SU-DHL-6 (cell line): ENCODE results near the gene SUPT7L.
"Not testable (repeated sequence)": the region's sequence is repeated elsewhere in the genome, so short reads cannot be mapped to it uniquely, and the experiment has no call there.

Experiments used
- H2AFZ ChIP-seq: fragments of 200-600 bp; sonication (generic); 2 replicates; pipeline ENCODE4 v1.6.1; 2014; ENCODE audit warnings: low read depth, mild to moderate bottlenecking, moderate library complexity, mixed read lengths, antibody characterized with exemption, low read length; ENCODE audit not compliant: severe bottlenecking
- H3F3A ChIP-seq: fragments of 200-600 bp; shearing (Covaris generic); 2 replicates; pipeline ENCODE4 v1.6.0; 2016; ENCODE audit warnings: antibody characterized with exemption, mild to moderate bottlenecking; ENCODE audit not compliant: insufficient read depth
- H3K27ac ChIP-seq: fragments of 200-600 bp; sonication (generic); 2 replicates; pipeline ENCODE4 v1.5.1; 2016; ENCODE audit warnings: low read depth, mild to moderate bottlenecking, low read length, moderate library complexity, mixed read lengths
- H3K27me3 ChIP-seq: fragments of 200-600 bp; sonication (generic), shearing (Covaris generic); 2 replicates; pipeline ENCODE4 v1.6.0; 2014; ENCODE audit warnings: mild to moderate bottlenecking, low read length
- H3K36me3 ChIP-seq: fragments of 200-600 bp; sonication (generic); 2 replicates; pipeline ENCODE4 v1.6.1; 2014; ENCODE audit warnings: mild to moderate bottlenecking, low read length, mixed read lengths
- H3K4me2 ChIP-seq: fragments of 300-600, 200-600 bp; shearing (Covaris generic), sonication (generic); 2 replicates; pipeline ENCODE4 v1.6.0; 2014; ENCODE audit warnings: low read length, low read depth, mild to moderate bottlenecking; ENCODE audit not compliant: poor library complexity, severe bottlenecking
- H3K4me3 ChIP-seq: fragments of 200-600 bp; sonication (generic); 2 replicates; pipeline ENCODE4 v1.5.1; 2014; ENCODE audit warnings: antibody characterized with exemption, low read length, mild to moderate bottlenecking, mixed read lengths; ENCODE audit not compliant: insufficient read depth, poor library complexity, severe bottlenecking
- H3K79me2 ChIP-seq: fragments of 200-600 bp; sonication (generic); 2 replicates; pipeline ENCODE4 v1.6.1; 2014; ENCODE audit warnings: mild to moderate bottlenecking, low read length, moderate library complexity; ENCODE audit not compliant: insufficient read depth
- H3K9ac ChIP-seq: fragments of 200-600 bp; sonication (generic); 2 replicates; pipeline ENCODE4 v1.7.0; 2014; ENCODE audit warnings: mild to moderate bottlenecking, low read length
- H3K9me2 ChIP-seq: fragments of 200-600 bp; sonication (generic); replicated peaks from 2 replicates; pipeline ENCODE4 v1.6.1; 2014; ENCODE audit warnings: low read length; ENCODE audit not compliant: insufficient read depth
- H3K9me3 ChIP-seq: fragments of 200-600 bp; sonication (generic); 2 replicates; pipeline ENCODE4 v1.6.1; 2014; ENCODE audit warnings: low read length, mixed read lengths; ENCODE audit not compliant: insufficient read depth
- H4K20me1 ChIP-seq: fragments of 200-600 bp; sonication (generic); 2 replicates; pipeline ENCODE4 v1.6.1; 2014; ENCODE audit warnings: low read depth, mild to moderate bottlenecking, antibody characterized with exemption, low read length, moderate library complexity, mixed read lengths
- CTCF ChIP-seq: fragments of 200-600 bp; sonication (generic); IDR thresholded peaks from one replicate; pipeline ENCODE4 v1.5.1; 2017; ENCODE audit warnings: antibody characterized with exemption, mild to moderate bottlenecking, low read length, moderate library complexity; ENCODE audit not compliant: insufficient read depth, poor library complexity, severe bottlenecking
- EZH2phosphoT487 ChIP-seq: fragments of 200-600 bp; sonication (generic), shearing (Covaris generic); conservative IDR thresholded peaks from 2 replicates; pipeline ENCODE4 v1.6.1; 2018; ENCODE audit warnings: mild to moderate bottlenecking, antibody characterized with exemption, low read length, moderate library complexity, mixed read lengths

The SUPT7L gene

GRCh38 chr2:27636766-27637165 lies 26.6 kb downstream of the SUPT7L start:
- no peak overlapping the region for H3K4me2 ChIP-seq
- no peaks in the 10 kb centered on the region for H3K27me3 ChIP-seq
- H3K9me3 ChIP-seq: no peaks in the 10 kb centered on the region
- H3K9me2 ChIP-seq: no peaks in the 10 kb centered on the region
- H3K27ac ChIP-seq: no peak overlapping the region
- no peak overlapping the region for H3K9ac ChIP-seq
- H3K79me2 ChIP-seq: no peaks in the 10 kb centered on the region
- H4K20me1 ChIP-seq: no peaks in the 10 kb centered on the region
- H3K4me3 ChIP-seq: no peak overlapping the region
- H3F3A ChIP-seq: no peaks in the 10 kb centered on the region; the same call in 1 of the 2 replicates
- no peak overlapping the region for H2AFZ ChIP-seq
- peaks cover 39% of the 10 kb centered on the region for H3K36me3 ChIP-seq
- no peak for TF ChIP-seq CTCF
- no peak for TF ChIP-seq EZH2phosphoT487

DNA sequence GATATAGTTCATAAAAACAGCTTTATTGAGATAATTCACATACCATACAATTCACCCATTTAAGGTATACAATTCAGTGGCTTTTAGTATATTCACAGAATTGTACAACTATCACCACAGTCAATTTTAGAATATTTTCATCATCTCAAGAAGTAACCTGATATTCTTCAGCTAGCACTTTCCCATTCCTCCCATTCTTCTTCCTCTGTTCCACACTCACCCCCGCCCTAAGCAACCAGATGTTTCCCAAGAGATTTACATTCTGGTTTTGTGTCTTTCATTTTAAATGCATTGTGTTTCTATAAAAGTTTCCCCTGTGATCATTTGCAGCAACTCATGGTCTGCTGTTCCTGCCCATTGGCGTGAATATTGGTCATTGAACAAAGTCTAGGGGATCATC lies 29.1 kb downstream of the SUPT7L start:
- H4K20me1 ChIP-seq: no peaks in the 10 kb centered on the region
- peaks cover 27% of the 10 kb centered on the region for H3K36me3 ChIP-seq
- H3K27ac ChIP-seq: no peak overlapping the region
- H3K9ac ChIP-seq: no peak overlapping the region
- H3F3A ChIP-seq: no peaks in the 10 kb centered on the region
- H3K27me3 ChIP-seq: no peaks in the 10 kb centered on the region
- H3K9me2 ChIP-seq: no peaks in the 10 kb centered on the region
- no peak overlapping the region for H3K4me3 ChIP-seq
- no peak overlapping the region for H2AFZ ChIP-seq
- no peak for TF ChIP-seq CTCF
- no peak overlapping the region for H3K4me2 ChIP-seq
- H3K79me2 ChIP-seq: peaks cover 5% of the 10 kb centered on the region
- no peaks in the 10 kb centered on the region for H3K9me3 ChIP-seq

GRCh38 chr2:27630257-27630656 lies 33.2 kb downstream of the SUPT7L start:
- not testable (repeated sequence) for H3K9me2 ChIP-seq, H3K27me3 ChIP-seq, H4K20me1 ChIP-seq, H3K79me2 ChIP-seq, H3F3A ChIP-seq, H3K9ac ChIP-seq, H3K27ac ChIP-seq, H3K9me3 ChIP-seq, H3K4me3 ChIP-seq, H2AFZ ChIP-seq
- Histone ChIP-seq H3K4me2 (peak overlapping the region; percentile 92), H3K36me3 (peaks cover 12% of the 10 kb centered on the region)

DNA sequence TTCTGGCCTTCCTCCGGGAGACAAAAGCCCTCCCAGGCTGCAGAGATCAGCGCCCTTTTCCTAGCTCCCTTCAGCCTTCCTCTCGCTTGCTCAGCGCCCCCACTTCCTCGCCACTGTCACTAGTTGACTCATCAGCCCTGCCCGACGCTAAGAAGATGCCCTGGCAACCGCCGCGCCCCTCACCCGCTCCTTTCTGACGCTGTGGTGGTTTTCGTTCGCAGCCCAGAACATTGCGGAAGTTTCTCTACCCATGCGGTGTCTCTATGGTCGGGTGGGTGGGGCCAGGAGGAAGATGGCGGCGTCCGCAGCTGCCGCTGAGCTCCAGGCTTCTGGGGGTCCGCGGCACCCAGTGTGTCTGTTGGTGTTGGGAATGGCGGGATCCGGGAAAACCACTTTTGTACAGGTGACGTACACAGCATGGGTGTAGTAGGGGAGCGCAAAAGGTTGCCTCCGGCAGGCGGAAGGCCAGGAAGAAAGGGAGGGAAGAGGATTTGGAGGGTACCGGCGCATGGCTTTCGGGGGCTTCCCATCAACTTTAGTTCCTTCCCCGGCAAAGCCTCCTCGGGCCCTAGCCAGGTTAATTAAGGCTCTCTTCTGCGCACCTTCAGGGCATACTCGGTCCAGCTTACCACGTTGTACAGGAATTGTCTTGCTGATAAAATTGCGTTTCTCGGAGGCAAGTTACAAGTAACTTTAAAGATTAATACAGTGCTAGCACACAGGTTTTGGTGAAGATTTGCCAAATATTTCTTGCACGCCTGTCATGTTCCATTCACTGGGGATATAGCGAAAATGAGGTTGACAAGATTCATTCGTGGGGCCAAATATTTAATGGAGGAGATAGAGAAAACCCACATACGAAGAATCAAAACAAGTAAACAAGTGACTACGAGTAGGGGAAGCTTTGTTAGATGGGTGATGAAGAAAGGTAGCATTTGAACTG lies 34.4 kb downstream of the SUPT7L start, which contains the start of the genes CCDC121 and GPN1:
Gene CCDC121, minus strand, starts transcription at position 246 of the 943 bp plus-strand sequence. CDS start 1,213 bp downstream, outside the sequence.
Gene GPN1, plus strand, starts transcription at position 284 of the 943 bp plus-strand sequence. Its CDS starts 9 bp downstream, at position 293.
- Histone ChIP-seq H3K4me3 (peak within 1 kb of the TSS; percentile 95), H3K27me3 (no peaks in the 10 kb centered on the region), H3K79me2 (peaks cover 8% of the 10 kb centered on the region), H2AFZ (peak within 1 kb of the TSS; percentile 97), H3K9me2 (no peaks in the 10 kb centered on the region), H3K27ac (peak within 1 kb of the TSS; percentile 24; the same call in 1 of the 2 replicates), H3K9ac (peak within 1 kb of the TSS; percentile 84), H3K9me3 (no peaks in the 10 kb centered on the region), H3K36me3 (peaks cover 6% of the 10 kb centered on the region), H3F3A (peaks cover 5% of the 10 kb centered on the region; the same call in 1 of the 2 replicates), H3K4me2 (peak within 1 kb of the TSS; percentile 92), H4K20me1 (no peaks in the 10 kb centered on the region)
- TF ChIP-seq EZH2phosphoT487: no peak
- TF ChIP-seq CTCF: no peak
